HG03064 (cell line): Measurements from ENCODE around the gene KCNAB1.
"Not testable (repeated sequence)": the region's sequence is repeated elsewhere in the genome, so short reads cannot be mapped to it uniquely, and the experiment has no call there.

Experiments used
- ATAC-seq: cut with Tn5 transposase; IDR thresholded peaks from one replicate; pipeline ENCODE4 v1.9.1; 2021; ENCODE audit warnings: low read depth; ENCODE audit not compliant: unreplicated experiment

KCNAB1 gene

DNA sequence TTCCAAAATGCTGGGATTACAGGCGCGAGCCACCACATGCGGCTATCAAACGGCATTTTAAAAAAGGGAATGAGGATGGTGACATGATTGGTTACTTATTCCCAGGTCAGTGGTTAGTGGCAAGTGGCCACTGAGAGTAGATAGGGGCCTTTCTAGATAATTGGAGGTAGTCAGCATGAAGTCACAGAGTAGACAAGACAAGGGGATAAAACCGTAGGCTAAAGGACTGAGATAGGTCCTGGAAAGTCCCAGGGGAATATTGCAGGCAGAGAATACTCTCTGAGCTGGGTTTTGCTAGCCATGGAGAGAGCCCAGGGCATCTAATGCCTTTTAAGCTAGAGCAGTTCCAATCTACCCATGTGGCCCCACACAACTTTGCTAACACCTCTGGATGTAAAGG, 52.2 kb downstream of the KCNAB1 start:
- no peak for ATAC-seq

DNA sequence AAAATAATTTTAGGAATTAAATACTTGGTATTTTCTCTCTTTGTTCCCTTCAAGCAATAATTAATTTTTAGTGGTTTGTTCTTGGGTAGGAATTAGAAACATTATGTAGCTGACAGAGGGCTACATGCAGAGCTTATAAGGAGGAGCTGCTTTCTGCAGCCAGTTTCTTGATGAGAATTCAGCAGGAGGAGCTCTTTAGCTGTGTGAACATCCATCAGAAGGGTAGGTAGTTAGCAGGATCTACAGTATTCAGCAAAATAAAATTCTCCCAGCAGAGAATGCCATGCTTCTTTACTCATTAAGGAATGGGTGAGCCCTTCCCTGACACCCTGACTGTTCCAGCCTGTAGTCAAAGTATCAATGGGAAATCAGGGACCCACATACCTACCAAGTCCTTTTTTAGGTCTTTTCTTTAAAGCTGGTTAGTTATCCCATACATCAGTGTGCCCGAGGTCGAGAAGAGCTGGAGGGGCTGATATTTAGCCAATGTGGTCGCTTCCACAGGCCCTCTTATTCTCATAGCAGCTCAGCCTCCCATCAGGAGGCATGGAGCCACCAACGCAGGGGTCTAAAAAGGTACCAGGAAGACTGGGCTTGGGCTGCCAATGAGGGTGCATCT, 54.0 kb downstream of the KCNAB1 start:
- ATAC-seq: no peak

DNA sequence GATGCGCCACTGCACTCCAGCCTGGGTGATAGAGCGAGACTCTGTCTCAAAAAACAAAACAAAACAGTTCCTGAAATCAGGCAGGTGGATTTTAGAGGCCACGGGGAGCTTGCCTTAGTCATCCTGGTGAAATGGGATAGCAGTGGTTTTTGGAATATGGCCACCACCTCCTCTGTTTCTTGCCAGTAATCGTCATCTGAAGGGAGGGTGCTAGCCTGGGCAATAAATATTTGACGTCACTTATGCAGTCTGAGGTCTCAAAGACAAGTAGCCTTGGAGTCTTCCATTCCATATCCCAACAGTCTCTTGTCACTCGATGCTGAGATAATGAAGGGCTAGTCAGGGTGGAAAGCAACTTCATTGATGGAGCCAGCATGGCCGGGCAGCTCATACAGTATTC, 55.2 kb downstream of the KCNAB1 start:
- ATAC-seq: no peak

DNA sequence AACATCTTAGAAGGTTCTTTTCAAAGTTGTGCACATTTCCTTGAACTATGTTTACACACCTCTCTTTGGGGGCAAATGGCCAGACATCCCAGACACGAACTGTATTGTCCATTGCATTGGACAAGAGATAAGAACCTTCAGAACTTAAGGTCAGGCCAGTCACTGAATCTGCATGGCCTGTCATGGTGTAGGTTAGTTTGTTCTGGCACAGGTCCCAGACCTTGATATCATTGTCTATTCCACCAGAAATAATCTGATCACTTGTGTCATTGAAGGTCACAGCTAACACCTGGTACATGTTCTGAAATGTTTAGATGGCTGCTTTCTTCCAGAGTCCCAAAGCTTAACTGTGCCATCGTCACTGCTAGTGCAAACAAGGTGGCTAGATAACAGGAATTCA, 55.7 kb downstream of the KCNAB1 start:
- no peak for ATAC-seq

DNA sequence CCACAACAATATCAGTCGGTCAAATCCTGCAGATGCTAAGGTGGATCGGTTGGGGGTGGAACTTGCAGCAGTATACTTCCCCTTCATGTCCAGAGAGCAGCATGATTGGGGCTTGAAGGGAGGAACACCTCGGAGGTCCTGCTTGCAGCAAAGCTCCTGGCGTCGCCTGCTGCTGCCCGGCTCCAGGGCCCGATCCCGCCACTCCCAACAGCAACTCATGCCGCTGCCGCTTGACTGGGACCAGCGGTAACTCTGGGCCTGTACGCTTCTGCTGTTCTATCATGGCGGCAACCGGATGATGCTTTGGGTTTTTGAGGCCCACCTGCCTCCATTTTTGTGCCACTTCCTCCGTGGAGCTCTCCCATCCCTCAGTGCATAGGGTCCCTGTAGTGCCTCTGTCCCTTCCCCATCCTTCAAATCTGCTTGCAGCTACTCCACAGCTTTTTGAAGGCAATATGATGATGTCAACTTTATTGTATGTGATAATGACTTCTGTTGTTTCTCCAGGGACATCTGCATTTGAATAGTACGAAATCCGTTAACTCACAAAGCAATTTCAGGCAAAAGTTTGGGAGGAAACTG, 56.3 kb downstream of the KCNAB1 start:
- no peak for ATAC-seq

DNA sequence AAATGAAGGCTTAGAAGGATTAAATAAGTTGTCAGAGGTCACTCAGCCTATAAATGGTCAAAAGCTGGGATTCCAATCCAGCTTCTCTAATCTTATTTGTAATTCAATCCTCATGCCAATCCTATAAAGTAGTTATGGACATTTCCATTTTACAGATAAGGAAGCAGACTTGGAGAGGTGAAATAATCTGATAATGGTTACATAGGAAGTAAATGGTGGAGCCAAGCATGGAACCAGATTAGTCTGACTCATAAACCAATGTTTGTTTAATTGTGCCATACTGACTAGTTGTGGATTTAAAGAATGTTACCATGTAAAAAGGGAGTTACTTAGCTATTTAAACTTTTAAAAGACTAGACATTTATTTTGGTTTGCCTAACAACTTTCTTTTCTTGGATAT, 59.7 kb downstream of the KCNAB1 start:
- ATAC-seq: no peak

DNA sequence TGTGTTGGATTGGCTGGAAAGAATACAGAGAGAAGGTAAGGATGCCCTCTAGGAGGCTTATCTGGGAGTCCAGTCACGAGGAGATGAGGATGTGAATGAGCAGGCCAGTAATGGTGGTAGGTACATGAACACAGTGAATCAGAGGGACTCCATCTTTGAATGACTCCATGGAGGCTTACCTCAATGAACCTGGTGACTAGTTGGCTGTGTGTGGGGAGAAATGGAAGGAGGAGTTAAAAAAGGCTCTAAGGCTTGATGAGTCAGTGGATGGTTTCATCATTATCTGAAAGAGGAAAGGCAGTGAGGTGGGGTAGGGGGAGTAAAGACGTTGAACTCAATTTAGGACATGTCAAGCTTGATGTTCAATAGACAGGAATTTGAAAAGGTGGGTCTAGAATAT, 61.1 kb downstream of the KCNAB1 start:
- ATAC-seq: no peak

DNA sequence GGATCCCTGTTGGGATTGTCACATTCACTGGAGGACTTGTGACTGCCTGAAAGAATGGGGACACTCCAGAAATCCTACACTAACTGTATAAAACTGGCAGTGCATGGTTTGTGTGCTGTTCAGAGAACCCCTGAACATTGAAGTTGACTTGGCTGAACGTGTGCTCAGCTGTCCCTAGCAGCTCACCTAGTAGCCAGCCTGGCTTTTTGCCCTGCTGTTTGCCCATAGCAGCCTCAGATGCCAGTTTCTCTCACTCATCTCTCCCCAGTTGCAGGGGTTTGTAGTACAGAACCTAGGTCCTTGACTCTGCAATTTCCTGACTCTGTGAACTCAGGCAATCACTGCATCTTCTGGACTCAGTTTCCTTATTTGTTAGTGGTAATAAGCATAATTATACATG, 63.0 kb downstream of the KCNAB1 start:
- no peak for ATAC-seq

DNA sequence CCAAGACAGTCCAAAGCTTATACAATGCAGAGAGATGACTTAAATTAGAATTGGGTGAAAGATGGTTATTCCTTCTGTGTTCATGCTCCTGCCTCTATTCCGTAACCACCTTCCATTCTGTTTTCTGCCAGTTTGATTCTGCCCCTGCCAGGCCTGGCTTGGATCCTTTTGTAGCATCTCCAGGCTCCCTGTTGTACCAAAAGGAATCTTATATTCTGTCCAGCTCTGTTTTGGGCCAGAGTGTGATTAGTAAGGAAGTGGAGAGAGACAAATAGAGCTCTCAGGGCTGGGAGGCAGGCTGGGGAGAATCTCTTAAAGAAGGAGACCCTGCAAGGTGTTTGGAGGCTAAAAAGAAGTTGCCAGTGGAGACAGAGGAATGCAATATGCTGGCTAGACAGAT, 63.8 kb downstream of the KCNAB1 start:
- ATAC-seq: no peak

DNA sequence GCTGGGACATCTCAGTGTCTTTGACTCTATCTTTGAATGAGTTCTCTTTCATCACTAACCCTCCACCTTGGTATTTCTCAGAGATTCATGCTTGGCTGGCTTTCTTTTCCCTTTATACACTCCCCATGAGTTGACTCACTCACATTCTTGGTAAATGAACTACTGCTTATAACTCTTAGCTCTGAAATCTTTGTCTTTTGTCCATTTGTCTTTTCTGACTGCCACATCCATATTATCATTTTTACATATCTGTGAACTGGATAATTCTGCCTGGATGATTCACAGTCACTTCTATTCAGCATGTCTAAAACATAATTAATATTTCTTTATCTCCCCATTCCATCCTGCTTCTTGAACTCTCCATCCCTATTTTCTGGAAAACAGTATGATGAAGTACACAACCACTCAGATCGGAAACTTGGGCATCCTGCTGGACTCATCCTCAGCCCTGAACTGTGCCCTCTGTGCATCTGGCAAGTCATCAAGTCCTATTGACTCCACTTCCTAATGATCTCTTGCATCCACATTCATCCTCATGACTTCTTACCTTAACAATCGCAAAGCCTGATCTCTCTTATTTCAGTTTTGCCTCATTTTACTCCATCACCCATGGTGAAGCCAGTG, 66.9 kb downstream of the KCNAB1 start:
- ATAC-seq: no peak

DNA sequence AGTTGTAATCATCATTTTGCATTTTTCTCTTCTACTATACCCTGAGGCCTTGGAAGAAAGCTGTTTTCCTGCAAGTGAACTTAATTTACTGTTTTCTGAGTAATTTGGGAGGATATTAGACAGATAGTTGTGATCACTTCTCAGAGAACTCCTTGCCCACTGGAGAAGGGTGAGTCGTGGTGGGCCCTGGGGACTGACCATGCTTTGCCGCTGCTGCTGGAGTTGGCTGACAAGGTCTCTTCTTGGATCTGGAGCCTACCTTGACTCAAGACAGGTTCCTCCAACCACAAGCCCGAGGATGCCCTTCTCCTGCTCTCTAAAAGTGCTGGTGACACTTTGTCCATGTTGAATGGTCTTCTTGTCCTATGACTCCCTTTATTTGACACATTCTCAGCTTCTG, 68.4 kb downstream of the KCNAB1 start:
- no peak for ATAC-seq

DNA sequence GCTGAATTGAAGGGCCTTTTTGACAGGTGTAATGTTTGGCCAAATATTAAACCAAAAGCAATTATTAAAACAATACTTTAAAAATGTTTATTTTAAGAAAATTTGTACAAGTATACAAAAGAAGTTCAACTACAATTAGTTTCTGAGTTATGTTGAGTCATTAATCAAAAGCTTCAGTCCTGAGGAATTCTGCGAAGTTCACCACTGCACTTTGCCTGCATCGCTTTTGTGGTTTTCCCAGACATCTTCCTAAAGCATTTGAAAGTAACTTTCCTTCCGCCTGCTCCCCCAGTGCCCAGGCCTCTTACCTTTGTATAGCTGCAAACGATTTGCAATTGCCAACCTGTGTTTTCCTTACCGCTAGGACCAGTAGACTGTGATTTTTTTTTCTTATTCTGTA, 69.5 kb downstream of the KCNAB1 start:
- no peak for ATAC-seq

DNA sequence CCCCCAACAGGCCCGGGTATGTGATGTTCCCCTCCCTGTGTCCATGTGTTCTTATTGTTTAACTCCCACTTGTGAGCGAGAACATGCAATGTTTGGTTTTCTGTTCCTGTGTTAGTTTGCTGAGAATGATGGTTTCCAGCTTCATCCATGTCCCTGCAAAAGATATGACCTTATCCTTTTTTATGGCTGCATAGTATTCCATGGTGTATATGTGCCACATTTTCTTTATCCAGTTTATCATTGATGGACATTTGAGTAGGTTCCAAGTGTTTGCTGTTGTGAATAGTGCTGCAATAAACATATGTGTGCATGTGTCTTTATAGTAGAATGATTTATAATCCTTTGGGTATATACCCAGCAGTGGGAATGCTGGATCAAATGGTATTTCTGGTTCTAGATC, 74.6 kb downstream of the KCNAB1 start:
- ATAC-seq: not testable (repeated sequence)

DNA sequence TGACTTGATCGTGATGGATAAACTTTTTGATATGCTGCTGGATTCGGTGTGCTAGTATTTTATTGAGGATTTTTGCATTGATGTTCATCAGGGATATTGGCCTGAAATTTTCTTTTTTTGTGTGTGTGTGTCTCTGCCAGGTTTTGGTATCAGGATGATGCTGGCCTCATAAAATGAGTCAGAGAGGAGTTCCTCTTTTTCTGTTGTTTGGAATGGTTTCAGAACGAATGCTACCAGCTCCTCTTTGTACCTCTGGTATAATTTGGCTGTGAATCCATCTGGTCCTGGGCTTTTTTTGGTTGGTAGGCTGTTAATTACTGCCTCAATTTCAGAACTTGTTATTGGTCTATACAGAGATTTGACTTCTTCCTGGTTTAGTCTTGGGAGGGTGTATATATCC, 76.8 kb downstream of the KCNAB1 start:
- ATAC-seq: not testable (repeated sequence)

DNA sequence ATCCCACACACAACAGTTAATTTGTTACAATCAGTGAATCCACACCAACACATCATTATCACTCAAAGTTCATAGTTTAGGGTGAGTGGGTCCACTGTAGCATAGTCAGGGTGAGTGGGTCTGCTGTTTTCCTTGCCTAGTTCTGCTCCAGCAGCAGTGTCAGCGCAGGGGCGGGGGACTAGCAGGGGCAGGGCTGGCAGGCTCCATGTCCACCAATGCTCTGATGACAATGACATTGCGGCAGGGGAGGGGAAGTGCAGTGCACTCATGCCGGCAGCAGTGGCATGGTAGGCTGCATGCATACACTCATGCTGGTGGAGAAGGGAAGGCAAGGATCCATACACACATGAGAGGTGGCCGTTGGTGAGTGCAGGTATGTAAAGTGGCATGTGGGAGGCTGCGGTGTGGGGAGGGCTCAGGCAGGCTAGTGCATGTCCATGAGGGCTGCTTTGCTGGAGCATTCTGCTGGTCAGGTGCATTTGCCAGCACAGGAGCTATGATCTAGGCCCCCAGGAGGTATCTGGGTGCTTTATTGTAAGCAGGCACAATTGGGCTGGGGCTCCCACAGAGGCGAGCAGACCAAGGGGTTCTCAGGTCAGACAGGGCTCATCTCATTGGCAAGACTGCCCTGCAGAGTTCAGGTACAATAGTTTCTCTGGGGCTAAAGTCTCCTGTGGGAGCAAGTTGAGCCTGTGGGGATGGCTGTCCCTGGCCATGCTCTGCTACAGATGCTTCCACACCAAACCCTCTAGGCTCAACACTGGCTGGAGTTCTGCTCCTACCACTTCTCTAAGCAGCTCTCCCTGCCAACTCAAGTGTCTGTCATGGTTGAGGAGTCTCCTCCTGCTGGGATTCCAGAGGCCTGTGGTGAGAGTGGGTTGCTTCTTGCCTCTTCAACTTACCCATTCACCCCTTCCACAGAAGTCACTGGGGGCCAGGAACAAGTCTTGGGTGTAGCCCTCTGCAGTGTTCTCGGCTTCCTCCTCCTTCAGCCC, 81.3 kb downstream of the KCNAB1 start:
- ATAC-seq: no peak

DNA sequence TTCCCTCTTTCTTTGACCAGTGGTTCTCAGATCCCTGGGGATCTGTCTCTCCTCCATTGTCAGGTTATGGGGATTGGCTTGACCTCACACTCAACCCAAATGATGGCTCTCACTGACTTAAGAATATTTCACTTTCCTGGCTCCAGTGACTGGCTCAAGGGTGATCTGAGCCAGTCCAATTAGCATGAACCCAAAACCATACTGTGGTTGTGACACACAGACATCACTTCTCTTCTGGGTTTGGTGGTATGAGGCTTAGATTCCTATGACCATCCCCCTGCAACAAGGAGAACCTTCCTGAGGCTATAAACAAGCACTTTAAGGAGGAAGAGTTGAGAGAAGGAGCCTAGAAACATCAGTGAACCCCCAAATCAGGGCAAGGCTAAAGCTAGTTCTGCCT, 85.8 kb downstream of the KCNAB1 start:
- ATAC-seq: no peak

DNA sequence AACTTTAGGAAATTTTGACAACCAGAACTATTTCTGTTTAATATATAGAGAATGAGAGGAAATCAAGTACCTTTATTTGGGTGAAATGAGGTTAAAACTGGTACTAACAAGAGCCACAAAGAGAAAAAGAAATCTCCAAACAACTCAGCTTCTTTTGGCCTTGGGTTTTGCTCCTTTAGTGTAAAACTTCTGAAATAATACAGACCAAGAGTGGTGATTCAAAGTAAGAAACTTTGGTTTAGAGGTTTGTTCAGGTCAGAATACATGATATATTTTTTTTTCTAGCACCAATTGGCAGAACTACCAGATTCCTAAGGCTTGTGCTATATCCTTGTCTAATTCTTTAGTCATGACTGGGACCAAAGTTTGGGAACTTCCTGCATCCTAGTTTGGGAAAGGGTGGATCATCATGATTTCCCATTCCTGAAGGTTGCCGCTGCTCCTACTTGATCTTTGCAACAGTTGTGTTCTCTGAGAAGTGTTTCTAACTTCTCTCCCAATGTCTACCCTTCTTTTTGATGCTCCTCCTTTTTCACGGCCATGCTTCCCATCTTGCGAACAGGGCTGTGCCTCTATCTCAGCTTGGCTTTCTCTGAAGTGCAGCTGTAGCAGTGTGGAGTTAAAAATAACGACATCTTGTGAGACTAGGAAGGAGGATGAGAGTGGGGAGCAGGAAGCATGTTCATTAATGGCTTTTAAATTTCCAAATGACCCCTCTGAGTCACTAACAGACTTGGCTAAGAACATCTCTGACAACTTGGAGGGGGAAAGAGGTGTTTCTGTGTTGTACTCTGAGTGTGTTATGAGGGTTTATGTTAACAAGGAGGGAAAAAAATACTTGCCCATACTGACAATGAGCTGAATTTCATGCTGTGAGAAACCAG, 87.7 kb downstream of the KCNAB1 start:
- ATAC-seq: no peak

DNA sequence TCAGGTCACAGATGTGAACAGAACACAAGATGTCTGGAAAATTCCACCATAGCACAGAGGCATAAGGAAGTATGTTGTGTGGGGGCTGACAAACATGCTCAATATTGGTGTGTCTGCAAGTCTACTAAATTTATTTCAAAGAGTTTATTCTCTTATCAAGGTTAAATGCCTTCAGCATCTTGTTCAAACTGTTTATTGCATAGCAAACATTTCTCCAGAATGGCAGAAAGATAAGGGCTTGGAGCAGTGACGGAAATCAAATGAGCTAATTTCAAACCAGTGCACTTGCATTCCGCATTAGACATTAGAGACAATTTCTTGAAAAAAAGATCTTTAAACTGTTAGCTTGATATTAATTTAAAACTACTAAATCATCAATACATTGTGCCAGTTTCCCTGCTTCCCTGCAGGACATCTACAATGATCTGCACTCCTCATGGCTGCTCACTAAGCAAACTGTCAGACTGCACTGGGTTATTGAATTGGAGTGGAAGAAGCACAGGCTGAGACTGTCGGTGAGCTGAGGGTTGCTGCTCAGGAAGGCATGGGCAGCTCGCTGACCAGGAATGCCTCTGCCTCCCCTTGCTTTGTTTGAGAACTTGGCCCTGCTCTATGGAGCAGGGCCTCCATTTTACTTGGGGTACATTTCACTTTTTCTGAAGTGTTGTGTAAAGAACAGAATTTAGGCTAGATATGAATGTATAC, 89.4 kb downstream of the KCNAB1 start:
- no peak for ATAC-seq

DNA sequence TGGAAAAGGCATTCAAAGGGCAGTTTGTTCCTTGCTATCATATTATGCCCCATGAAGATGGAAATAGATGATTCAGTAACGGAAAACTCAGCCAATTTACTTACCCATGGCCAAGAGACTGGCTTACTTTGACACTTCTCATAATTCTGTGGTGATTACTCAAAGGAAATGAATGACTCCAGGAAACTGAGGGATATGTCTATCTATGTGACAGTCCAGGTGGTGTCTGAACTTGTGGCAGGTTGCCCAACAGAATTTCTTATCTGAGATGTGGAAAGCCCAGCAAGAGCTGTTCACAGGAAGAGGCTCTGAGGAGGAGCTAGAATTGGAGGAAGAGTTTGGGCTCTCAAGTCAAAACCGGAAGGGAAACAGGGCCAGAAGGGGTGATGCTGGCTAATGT, 91.2 kb downstream of the KCNAB1 start:
- ATAC-seq: no peak

DNA sequence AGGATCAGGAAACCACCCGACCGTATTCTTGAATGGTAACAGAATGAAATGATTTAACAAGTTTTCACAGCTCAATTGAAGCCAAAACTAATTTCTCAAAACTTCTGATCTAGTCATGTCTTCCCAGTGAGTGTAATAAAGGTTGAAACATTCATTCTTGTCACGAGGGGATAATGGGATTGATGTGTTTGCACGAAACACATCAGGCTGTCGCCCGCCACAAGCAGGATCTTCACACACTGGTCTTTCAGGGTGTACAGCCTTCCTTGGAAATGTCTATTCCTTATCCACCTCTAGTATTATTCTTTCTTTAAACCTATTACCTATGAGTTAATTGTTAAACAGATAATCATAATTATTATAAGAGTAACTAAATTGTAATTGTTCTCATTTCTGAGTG, 94.3 kb downstream of the KCNAB1 start:
- no peak for ATAC-seq
